ENCODE results near the gene BAHCC1.

The BAHCC1 gene

GRCh38 chr17:81464586-81464985, 69.3 kb downstream of the BAHCC1 start:
- no peak for DNase-seq

- no peak for DNase-seq
Measured at GRCh38 chr17:81465910-81466309, 70.7 kb downstream of the BAHCC1 start.

GRCh38 chr17:81466564-81467472, 71.6 kb downstream of the BAHCC1 start:
- no peak for DNase-seq

GRCh38 chr17:81468111-81468769, 73.0 kb downstream of the BAHCC1 start:
- no peak for DNase-seq

- no peak for DNase-seq
Measured at GRCh38 chr17:81468770-81469121, 73.5 kb downstream of the BAHCC1 start.

- no peak for DNase-seq
Measured at GRCh38 chr17:81469266-81469665, 74.0 kb downstream of the BAHCC1 start.

GRCh38 chr17:81470270-81470943, 75.2 kb downstream of the BAHCC1 start:
- DNase-seq: no peak

GRCh38 chr17:81470944-81471817, 75.9 kb downstream of the BAHCC1 start:
- DNase-seq: no peak

- no peak for DNase-seq
Measured at GRCh38 chr17:81471818-81472456, 76.7 kb downstream of the BAHCC1 start.

GRCh38 chr17:81473019-81473418, 77.8 kb downstream of the BAHCC1 start:
- no peak for DNase-seq

- no peak for DNase-seq
Measured at GRCh38 chr17:81474958-81475357, 79.7 kb downstream of the BAHCC1 start.

GRCh38 chr17:81476097-81476496, 80.8 kb downstream of the BAHCC1 start:
- DNase-seq: no peak

- no peak for DNase-seq
Measured at GRCh38 chr17:81476635-81477034, 81.4 kb downstream of the BAHCC1 start.

- no peak for DNase-seq
Measured at GRCh38 chr17:81477173-81477572, 81.9 kb downstream of the BAHCC1 start.

- DNase-seq: no peak
Measured at GRCh38 chr17:81478119-81478518, 82.9 kb downstream of the BAHCC1 start.

GRCh38 chr17:81479175-81480071, 84.2 kb downstream of the BAHCC1 start:
- DNase-seq: no peak

- DNase-seq: no peak
Measured at GRCh38 chr17:81480140-81481072, 85.1 kb downstream of the BAHCC1 start.

GRCh38 chr17:81481073-81481799, 86.0 kb downstream of the BAHCC1 start:
- DNase-seq: peak; percentile 72

GRCh38 chr17:81481815-81482505, 86.7 kb downstream of the BAHCC1 start:
- DNase-seq: no peak

Measured in activated CD8-positive, alpha-beta memory T cell treated with anti-CD3 and anti-CD28 coated beads for 24 hours (primary cell).